GM19035 (cell line): ENCODE measurements around the gene ATP6AP1.
"Not testable (repeated sequence)": the region's sequence is repeated elsewhere in the genome, so short reads cannot be mapped to it uniquely, and the experiment has no call there.

Experiments
- ATAC-seq: cut with Tn5 transposase; IDR thresholded peaks from one replicate; pipeline ENCODE4 v1.9.1; 2021; ENCODE audit not compliant: unreplicated experiment

The ATP6AP1 gene, protein sequence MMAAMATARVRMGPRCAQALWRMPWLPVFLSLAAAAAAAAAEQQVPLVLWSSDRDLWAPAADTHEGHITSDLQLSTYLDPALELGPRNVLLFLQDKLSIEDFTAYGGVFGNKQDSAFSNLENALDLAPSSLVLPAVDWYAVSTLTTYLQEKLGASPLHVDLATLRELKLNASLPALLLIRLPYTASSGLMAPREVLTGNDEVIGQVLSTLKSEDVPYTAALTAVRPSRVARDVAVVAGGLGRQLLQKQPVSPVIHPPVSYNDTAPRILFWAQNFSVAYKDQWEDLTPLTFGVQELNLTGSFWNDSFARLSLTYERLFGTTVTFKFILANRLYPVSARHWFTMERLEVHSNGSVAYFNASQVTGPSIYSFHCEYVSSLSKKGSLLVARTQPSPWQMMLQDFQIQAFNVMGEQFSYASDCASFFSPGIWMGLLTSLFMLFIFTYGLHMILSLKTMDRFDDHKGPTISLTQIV

GRCh38 chrX:154428176-154429171 lies at the start of gene ATP6AP1:
Gene ATP6AP1 (plus strand): TSS chrX:154428677. CDS start chrX:154428693, 16 bp downstream.
- ATAC-seq: peak; percentile 95

DNA sequence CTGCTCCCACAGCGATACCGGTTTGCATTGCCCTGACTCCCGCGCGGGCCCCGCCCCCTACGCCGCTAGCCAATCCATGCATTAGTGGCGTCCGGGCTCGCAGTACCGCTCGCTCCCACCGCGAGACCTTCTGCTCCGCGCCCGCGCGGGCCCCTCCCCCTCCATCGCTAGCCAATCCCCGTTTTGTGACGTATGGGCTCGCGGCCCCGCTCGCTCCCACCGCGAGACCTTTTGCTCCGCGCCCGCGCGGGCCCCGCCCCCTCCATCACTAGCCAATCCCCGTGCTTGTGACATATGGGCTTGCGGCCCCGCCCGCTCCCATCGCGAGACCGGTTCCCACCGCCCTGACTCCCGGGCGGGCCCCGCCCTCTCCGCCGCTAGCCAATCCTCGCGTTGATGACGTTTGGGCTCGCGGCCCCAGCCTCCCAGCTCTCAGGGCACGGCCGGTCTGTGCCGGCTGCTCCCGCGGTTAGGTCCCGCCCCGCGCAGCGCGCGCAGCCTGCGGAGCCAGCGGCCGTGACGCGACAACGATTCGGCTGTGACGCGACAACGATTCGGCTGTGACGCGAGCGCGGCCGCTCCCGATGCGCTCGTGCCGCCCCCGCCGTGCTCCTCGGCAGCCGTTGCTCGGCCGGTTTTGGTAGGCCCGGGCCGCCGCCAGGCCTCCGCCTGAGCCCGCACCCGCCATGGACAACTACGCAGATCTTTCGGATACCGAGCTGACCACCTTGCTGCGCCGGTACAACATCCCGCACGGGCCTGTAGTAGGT lies 49.5 kb upstream of the ATP6AP1 start, which contains the start of gene EMD:
TSS of gene EMD (plus strand) at position 497 of the 770 bp plus-strand sequence. CDS start at position 687, 190 bp downstream.
- peak; percentile 78 for ATAC-seq

DNA sequence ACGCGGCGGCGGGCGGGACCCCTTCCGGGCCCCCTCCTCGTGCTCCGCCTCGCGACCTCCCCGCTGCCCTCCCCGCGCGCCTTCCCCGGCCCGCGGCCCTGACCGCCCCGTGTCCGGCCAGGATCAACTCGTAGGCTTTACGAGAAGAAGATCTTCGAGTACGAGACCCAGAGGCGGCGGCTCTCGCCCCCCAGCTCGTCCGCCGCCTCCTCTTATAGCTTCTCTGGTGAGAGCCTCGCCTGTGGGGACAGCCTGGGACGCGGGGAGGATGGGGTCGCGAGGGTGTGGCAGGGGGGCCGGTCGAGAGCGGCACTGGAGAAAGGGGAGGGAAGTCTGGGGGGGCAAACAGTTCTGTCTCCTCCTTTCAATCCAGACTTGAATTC lies 48.9 kb upstream of the ATP6AP1 start:
- no peak for ATAC-seq

- no peak for ATAC-seq
Observed at GRCh38 chrX:154380153-154380552, 48.3 kb upstream of the ATP6AP1 start.

GRCh38 chrX:154380787-154381186 lies 47.7 kb upstream of the ATP6AP1 start:
- ATAC-seq: no peak

DNA sequence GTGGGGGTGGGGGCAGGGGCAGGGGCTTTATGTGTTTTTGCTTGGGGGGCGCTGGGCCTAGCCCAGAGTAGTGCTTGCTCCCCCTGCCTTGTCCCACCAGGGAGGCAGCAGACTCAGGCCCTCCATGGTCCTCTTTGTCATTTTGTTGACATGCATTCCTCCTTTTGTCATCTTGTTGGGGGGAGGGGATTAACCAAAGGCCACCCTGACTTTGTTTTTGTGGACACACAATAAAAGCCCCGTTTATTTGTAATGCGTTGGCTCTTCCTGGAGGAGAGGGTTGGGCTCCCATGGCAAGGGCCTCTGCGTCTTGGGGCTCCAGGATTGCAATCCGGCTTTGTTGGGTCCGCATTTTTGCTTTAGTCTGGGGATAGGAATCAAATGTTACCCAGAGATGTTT lies 47.2 kb upstream of the ATP6AP1 start:
- no peak for ATAC-seq

DNA sequence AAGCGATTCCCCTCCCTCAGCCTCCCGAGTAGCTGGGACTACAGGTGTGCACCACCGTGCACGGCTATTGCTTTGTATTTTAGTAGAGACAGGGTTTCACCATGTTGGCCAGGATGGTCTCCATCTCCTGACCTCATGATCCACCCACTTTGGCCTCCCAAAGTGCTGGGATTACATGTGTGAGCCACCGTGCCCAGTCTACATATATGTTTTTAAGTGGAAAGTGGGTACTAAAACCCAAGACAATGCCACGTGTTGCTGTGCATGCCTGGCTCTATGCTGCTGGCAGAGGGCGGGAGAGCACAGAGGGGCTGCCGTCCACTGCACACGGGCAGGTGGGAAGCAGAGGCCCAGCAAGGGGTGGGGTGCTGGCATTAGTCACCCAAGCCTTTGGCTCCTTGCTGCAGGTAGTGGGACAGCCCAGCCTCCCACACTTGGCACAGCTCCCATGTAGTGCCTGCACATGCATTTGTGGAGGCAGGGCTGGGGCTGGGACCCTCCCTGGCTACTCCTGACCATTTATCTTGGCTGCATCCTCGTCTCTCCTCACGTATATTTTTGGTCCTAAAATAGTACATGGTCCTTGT lies 45.9 kb upstream of the ATP6AP1 start:
- ATAC-seq: no peak

DNA sequence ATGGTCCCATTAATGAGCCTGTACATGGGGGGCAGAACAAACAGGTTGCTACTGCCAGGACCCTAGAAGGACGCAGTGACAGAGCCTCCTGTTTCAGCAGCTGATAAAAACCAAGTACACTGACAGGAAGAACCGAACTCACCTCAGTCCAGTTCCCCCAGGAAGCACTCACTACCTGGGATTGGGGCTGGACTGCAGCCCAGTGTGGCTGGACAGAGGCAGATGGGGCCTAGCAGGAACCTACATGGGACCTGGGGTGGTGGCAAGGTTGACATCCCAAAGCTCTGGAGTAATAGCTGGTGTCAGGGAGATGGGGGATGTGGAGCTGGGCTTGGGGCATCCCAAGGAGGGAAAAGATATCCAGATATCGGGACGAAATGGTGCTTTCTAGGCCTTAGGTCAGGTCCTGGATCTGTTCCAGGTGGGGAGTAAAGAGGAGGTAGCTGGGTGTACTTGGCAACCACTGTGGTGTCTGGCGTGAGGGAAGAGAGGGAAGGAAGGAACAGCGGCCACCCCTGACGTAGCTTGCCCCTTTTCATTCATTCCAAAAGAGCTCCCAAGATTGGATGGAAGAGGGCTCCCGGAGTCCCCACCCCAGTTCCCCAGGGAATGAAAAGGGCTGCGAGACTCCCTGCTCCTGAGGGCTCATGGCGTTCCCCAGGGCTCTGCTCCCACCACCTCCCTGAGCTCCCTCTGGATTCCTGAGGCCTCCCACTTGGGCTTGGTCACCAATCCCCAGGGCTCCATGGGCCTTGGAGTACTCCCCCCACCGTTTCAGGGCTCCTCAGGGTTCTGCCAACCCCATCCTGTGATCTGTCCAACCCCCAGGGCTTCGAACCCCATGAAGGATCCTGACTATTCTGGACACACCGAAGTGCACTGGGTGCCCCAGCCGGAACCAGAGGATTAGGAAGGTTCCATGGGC lies 44.9 kb upstream of the ATP6AP1 start:
- no peak for ATAC-seq

GRCh38 chrX:154384284-154384892 lies 44.1 kb upstream of the ATP6AP1 start:
- ATAC-seq: no peak

GRCh38 chrX:154388094-154388493 lies 40.4 kb upstream of the ATP6AP1 start:
- ATAC-seq: peak; percentile 32

GRCh38 chrX:154388649-154389048 lies 39.8 kb upstream of the ATP6AP1 start:
- peak; percentile 24 for ATAC-seq

DNA sequence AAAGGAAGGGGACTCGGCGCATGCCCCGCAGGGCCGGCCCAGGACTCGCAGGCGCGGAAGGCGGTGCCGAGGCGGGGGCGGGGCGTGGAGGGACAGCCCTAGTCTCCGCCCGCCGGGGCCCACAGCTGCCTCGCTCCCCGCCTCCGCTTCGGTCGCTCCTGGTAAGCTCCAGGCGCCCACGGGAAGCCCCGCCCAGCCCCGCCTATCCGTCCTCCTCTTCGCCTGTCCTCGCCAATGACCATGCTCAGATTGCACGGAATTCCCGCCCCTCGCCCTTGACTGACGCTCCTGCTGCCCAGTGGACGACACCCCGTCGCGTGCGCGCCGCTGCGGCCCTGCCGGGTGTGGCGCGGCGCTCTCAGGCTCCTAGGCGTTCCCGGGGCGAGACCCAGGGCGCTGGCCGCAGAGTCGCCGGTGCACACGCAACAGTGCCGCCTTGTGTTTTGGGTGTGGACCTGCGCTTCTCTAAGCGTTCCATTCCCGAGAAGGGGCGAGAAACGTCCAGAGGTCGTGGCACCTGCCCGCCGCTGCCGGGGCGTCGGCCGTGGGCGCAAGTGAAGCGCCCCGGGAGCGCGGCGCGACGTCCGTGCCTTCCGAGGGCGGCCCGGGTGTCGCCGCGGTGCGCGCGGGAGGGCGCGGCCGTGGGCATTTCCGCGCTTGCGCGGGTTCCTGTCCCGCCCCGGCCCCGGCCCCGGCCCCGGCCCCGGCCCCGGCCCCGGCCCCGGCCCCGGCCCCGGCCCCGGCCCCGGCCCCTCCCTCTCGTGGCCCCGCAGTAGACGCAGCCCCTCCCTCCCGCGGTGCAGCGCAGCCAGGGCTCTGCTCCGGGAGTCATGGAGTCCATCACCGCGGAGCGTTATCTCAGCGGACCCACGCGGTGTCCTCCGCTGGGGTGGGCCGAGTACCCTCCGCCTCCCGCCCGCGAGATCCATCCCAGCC lies 38.4 kb upstream of the ATP6AP1 start:
- peak; percentile 67 for ATAC-seq

GRCh38 chrX:154396363-154396762 lies 32.1 kb upstream of the ATP6AP1 start:
- ATAC-seq: not testable (repeated sequence)

DNA sequence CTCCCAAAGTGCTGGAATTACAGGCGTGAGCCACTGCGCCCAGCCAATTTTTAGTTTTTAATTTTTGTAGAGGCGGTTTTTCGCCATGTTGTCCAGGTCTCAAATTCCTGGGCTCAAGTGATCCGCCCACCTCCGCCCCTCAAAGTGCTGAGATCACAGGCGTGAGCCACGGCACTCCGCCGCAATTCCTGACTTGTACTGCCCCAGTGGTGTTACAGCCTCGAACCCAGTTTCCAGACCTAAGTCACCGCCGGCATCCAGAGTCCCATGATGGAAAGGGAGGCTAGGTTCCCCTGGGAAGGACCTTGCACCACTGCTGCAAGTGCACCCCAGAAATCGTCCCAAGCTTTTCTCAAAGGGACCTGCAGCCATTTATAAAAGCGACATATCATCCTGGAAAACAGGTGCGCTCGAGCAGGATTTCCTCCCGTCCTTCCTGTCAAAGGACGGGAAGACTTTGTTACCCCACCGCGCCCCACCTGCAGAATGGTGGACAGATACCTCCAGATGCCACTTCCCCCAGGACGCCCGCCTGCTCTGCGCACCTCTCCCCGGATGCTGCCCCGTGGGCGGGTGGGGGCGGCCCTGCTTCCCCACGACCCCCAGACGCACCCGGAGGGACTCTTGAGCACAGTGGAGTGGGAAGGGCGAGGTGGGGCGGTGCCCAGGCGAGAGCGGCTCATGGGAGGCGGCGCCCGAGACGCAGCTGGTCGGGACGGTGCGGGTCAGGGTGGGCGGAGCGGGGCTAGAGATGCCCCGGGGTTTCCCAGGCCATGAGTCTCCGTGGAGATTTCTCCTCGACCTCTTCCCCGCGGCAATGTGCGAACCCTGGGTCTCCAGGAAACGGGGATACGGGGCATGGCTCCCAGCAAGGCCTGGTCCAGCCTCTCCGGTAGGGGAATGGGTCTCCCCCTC lies 31.2 kb upstream of the ATP6AP1 start:
- peak; percentile 46 for ATAC-seq

DNA sequence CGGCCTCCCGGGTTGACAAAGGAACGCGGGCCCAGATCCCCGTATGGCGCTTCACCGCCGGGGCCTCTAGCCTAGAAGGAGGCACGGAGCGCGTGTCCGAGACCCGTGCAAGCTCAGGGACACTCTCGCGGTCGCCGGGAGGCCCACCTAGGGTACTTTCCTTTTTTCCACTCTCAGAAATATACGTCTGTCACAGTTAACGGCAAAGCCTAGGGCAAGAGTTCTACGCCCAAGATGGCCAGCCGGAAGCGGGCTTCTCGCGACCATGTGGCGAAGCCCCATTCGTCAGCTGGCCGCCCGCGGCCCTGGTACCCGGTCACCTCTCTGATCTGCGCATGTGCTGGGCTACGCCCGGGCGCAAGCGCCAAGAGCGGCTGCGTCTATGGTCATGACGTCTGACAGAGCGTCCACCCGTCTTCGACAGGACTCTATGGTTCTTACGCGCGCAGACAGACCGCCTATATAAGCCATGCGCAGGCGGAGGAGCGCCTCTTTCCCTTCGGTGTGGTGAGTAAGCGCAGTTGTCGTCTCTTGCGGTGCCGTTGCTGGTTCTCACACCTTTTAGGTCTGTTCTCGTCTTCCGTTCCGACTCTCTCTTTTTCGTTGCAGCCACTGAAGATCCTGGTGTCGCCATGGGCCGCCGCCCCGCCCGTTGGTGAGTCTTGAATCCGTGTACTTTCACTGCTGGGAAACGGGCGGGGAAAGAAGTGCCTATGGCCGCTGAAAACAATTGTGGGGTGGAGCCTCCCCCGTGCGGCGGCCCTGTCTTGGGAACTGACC lies 30.4 kb upstream of the ATP6AP1 start, which contains the start of gene RPL10:
TSS of gene RPL10 (plus strand) at position 490 of the 780 bp plus-strand sequence. CDS start at position 633, 143 bp downstream.
- peak; percentile 77 for ATAC-seq
